ENCODE data around the gene APP.

APP gene

DNA sequence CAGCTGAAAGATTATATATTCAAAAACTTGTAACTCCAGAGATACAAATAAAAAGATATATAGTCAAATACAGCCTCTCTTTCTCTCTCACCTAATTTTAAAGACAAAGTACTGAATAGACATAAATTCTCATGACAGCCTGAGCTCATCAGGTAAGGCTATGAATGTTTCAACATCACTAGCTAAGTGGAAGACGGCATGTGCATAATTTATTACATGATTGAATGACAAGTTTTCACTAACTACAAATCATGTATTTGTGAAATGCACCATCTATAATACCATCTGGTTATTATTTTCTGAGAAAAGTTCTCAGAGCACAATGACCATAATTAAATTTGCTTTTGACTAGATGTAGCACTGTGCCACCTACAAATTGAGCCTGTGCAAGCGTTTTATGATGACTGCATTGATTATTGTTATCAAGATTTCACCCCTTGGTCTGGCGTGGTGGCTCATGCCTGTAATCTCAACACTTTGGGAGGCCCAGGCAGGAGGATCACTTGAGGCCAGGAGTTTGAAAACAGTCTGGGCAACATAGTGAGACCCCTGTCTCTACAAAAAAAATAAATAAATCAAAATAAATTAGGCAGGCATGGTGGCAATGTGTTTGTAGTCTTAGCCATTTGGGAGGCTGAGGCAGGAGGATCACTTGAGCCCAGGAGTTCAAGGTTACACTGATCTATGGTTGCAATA is 128.2 kb downstream of the APP start:
- TF ChIP-seq, protein P1, sequence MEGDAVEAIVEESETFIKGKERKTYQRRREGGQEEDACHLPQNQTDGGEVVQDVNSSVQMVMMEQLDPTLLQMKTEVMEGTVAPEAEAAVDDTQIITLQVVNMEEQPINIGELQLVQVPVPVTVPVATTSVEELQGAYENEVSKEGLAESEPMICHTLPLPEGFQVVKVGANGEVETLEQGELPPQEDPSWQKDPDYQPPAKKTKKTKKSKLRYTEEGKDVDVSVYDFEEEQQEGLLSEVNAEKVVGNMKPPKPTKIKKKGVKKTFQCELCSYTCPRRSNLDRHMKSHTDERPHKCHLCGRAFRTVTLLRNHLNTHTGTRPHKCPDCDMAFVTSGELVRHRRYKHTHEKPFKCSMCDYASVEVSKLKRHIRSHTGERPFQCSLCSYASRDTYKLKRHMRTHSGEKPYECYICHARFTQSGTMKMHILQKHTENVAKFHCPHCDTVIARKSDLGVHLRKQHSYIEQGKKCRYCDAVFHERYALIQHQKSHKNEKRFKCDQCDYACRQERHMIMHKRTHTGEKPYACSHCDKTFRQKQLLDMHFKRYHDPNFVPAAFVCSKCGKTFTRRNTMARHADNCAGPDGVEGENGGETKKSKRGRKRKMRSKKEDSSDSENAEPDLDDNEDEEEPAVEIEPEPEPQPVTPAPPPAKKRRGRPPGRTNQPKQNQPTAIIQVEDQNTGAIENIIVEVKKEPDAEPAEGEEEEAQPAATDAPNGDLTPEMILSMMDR (IDR thresholded peaks at IDR 0.05; ENCODE audit: borderline replicate concordance, extremely low read depth, low read length, poor library complexity, severe bottlenecking) = no peak

DNA sequence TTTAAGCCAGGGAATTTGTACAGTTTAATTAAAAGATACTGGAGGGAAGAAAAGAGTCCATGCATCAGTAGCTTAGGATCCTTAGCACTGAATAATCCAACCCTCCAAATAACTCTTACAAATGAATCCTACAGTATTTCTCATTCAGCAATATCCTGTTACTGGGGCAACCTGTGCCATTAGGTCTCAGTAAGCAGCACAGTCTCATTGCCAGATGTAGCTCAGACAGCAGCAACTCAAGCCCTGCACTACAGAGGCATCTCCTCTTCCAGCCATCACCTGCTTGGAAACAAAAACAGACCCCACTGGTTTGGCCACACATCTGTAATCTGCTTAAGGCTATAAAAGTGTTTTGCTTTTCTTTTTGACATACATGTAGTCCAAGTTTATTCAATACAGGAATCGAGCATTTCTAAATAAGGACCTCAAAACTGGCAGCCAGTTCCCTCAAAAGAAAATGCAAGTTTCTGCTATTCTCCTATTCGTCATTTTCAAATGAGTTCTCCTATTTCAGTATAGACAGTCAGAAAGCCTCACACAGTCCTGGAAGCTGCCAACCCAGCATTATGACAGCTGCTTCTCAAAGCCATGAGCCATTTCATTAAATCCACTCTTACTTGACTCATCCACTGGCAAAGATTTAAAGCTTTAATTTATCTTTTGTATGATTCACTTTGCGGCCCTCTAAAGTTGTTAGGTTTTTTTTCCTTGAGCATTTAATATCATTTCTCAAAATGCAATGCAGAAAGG is 129.0 kb downstream of the APP start:
- no peak overlapping the region for H3K4me2 ChIP-seq (ENCODE audit: insufficient read depth, low read length)
- H3K79me2 ChIP-seq (ENCODE audit: insufficient read depth, low read length) = no peaks in the 10 kb centered on the region
- no peak overlapping the region for H3K27ac ChIP-seq (ENCODE audit: low read length)
- H3K9me3 ChIP-seq (ENCODE audit: insufficient read depth, low read length, severe bottlenecking) = peaks cover 4% of the 10 kb centered on the region
- TF ChIP-seq, protein P1 (IDR thresholded peaks at IDR 0.05; ENCODE audit: borderline replicate concordance, extremely low read depth, low read length, poor library complexity, severe bottlenecking) = no peak
- no peak for TF ChIP-seq EZH2 (IDR thresholded peaks at IDR 0.05; ENCODE audit: borderline replicate concordance, low read depth, low read length, severe bottlenecking)
- H3K4me3 ChIP-seq (ENCODE audit: low read depth in 1 of 2, low read length in 2 of 2) = no peak overlapping the region
- H3K4me1 ChIP-seq (ENCODE audit: insufficient read depth, low read length) = no peaks in the 10 kb centered on the region
- H4K20me1 ChIP-seq (ENCODE audit: insufficient read depth, low read length) = no peaks in the 10 kb centered on the region
- ATAC-seq (ENCODE audit: insufficient read depth, low read depth) = no peak
- no peaks in the 10 kb centered on the region for H3K36me3 ChIP-seq (ENCODE audit: insufficient read depth, low read length)
- no peaks in the 10 kb centered on the region for H3K27me3 ChIP-seq (ENCODE audit: insufficient read depth, low read length, poor library complexity)
- H2AFZ ChIP-seq (ENCODE audit: low read depth, low read length) = no peak overlapping the region
- DNase-seq = no peak
- H3K9ac ChIP-seq (ENCODE audit: low read depth, low read length) = no peak overlapping the region

More for the DNA sequence above, 128.2 kb downstream of the APP start:
- H3K4me3 ChIP-seq (ENCODE audit: low read depth in 1 of 2, low read length in 2 of 2) = no peak overlapping the region
- H2AFZ ChIP-seq (ENCODE audit: low read depth, low read length) = no peak overlapping the region
- H3K79me2 ChIP-seq (ENCODE audit: insufficient read depth, low read length) = no peaks in the 10 kb centered on the region
- no peaks in the 10 kb centered on the region for H4K20me1 ChIP-seq (ENCODE audit: insufficient read depth, low read length)
- no peaks in the 10 kb centered on the region for H3K4me1 ChIP-seq (ENCODE audit: insufficient read depth, low read length)
- DNase-seq = no peak
- no peaks in the 10 kb centered on the region for H3K27me3 ChIP-seq (ENCODE audit: insufficient read depth, low read length, poor library complexity)
- no peak overlapping the region for H3K4me2 ChIP-seq (ENCODE audit: insufficient read depth, low read length)
- no peak overlapping the region for H3K27ac ChIP-seq (ENCODE audit: low read length)
- ATAC-seq (ENCODE audit: insufficient read depth, low read depth) = no peak
- H3K36me3 ChIP-seq (ENCODE audit: insufficient read depth, low read length) = no peaks in the 10 kb centered on the region
- no peak overlapping the region for H3K9ac ChIP-seq (ENCODE audit: low read depth, low read length)
- H3K9me3 ChIP-seq (ENCODE audit: insufficient read depth, low read length, severe bottlenecking) = peaks cover 4% of the 10 kb centered on the region

DNA sequence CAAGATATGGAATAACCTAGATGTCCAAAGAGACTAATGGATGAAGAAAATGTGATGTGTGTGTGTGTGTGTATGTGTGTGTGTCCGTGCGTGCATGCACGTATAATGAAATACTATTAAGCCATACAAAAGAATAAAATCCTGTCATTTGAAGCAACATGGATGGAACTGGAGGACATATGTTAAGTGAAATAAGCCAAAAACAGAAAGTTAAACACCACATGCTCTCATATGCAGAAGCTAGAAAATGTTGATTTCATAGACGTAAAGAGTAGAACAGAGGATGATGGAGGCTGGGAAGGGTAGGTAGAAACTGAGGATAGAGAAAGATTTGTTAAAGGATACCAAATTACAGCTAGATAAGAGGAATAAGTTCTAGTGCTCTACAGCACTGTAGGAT is 133.7 kb downstream of the APP start:
- Histone ChIP-seq H3K4me3 (ENCODE audit: low read depth in 1 of 2, low read length in 2 of 2) (no peak overlapping the region), H2AFZ (ENCODE audit: low read depth, low read length) (no peak overlapping the region), H4K20me1 (ENCODE audit: insufficient read depth, low read length) (no peaks in the 10 kb centered on the region), H3K27me3 (ENCODE audit: insufficient read depth, low read length, poor library complexity) (no peaks in the 10 kb centered on the region), H3K36me3 (ENCODE audit: insufficient read depth, low read length) (no peaks in the 10 kb centered on the region), H3K9ac (ENCODE audit: low read depth, low read length) (no peak overlapping the region), H3K9me3 (ENCODE audit: insufficient read depth, low read length, severe bottlenecking) (no peaks in the 10 kb centered on the region), H3K4me1 (ENCODE audit: insufficient read depth, low read length) (no peaks in the 10 kb centered on the region), H3K79me2 (ENCODE audit: insufficient read depth, low read length) (no peaks in the 10 kb centered on the region), H3K4me2 (ENCODE audit: insufficient read depth, low read length) (no peak overlapping the region), H3K27ac (ENCODE audit: low read length) (no peak overlapping the region)
- TF ChIP-seq, protein P1 (IDR thresholded peaks at IDR 0.05; ENCODE audit: borderline replicate concordance, extremely low read depth, low read length, poor library complexity, severe bottlenecking) = no peak
- no peak for TF ChIP-seq EZH2 (IDR thresholded peaks at IDR 0.05; ENCODE audit: borderline replicate concordance, low read depth, low read length, severe bottlenecking)
- no peak for ATAC-seq (ENCODE audit: insufficient read depth, low read depth)
- DNase-seq = no peak
